Measurements from ENCODE around the gene TMC6.

TMC6 gene

DNA sequence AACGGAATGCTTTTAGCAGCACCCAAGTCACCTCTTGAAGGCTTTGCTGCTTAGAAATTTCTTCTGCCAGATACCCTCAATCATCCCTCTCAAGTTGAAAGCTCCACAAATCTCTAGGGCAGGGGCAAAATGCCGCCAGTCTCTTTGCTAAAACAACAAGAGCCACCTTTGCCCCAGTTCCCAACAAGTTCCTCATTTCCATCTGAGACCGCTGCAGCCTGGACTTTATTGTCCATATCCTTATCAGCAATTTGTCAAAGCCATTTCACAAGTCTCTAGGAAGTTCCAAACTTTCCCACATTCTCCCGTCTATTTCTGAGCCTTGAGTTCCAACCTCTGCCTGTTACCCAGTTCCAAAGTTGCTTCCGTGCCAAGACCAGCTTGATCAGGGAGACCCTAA, 27.4 kb downstream of the TMC6 start:
- no peak overlapping the region for H3K4me3 ChIP-seq (ENCODE audit: low read length)
- TF ChIP-seq, protein P1, sequence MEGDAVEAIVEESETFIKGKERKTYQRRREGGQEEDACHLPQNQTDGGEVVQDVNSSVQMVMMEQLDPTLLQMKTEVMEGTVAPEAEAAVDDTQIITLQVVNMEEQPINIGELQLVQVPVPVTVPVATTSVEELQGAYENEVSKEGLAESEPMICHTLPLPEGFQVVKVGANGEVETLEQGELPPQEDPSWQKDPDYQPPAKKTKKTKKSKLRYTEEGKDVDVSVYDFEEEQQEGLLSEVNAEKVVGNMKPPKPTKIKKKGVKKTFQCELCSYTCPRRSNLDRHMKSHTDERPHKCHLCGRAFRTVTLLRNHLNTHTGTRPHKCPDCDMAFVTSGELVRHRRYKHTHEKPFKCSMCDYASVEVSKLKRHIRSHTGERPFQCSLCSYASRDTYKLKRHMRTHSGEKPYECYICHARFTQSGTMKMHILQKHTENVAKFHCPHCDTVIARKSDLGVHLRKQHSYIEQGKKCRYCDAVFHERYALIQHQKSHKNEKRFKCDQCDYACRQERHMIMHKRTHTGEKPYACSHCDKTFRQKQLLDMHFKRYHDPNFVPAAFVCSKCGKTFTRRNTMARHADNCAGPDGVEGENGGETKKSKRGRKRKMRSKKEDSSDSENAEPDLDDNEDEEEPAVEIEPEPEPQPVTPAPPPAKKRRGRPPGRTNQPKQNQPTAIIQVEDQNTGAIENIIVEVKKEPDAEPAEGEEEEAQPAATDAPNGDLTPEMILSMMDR (conservative IDR thresholded peaks at IDR 0.05; ENCODE audit: low read length) = no peak
- no peak for DNase-seq (ENCODE audit: low read depth)

DNA sequence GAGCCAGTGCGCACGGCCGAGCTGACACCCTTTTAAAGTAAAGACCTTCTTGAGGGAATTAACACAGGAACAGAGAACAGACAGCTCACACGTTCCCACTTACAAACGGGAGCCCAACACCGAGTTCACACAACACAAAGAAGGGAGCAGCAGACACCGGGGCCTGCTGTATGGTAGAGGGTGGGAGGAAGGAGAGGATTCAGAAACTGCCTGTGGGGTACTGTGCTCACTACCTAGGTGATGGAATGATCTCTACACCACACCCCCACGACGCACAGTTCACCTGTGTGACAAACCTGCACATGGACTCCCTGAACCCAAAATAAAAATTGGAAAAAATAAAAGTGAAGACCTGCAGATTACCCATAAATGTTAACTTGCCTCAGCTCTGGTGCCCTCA, 32.5 kb downstream of the TMC6 start:
- no peak for DNase-seq (ENCODE audit: low read depth)
- H3K4me3 ChIP-seq (ENCODE audit: low read length) = no peak overlapping the region
- TF ChIP-seq, protein P1 (conservative IDR thresholded peaks at IDR 0.05; ENCODE audit: low read length) = no peak

DNA sequence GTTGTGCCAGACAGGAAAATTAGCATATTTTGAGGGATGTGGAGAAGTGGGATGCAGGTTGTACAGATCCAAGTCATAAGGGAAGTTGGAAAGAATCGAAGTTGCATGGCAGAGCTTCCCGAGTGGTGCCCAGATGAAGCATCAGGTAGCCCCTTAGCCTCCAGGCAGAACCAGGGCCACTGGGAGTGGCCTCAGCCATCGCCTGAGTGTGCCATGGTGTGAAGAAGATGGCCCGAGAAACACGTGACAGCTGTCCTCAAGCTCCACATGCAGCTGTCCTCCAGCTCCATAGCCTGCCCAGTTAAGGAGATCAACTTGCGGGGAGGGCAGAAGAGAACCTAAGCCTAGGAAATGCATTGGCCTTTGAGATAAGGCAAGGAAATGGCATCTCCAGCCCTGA, 33.5 kb downstream of the TMC6 start:
- H3K4me3 ChIP-seq (ENCODE audit: low read length) = no peak overlapping the region
- TF ChIP-seq, protein P1 (conservative IDR thresholded peaks at IDR 0.05; ENCODE audit: low read length) = no peak
- no peak for DNase-seq (ENCODE audit: low read depth)

DNA sequence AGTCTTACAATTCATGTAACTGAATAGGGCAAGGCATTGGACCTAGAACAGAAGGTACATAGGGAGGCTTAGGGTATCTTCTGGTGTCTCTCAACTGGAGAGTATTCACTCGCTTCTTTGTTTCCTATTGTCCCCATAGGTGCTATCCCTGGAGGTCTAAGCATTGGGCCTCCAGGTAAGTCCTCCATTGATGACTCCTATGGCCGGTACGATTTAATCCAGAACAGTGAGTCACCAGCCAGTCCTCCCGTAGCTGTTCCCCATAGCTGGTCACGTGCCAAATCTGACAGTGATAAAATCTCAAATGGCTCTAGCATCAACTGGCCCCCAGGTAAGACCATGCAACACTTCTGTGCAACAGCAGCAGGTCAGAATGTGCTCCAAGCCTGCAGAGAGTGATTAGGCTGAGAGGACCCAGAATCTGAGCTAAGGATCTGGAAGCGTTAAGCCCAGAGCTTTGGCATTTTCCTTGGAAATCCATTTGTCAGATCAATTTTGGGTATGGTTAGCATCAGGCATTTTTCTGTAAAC, 35.7 kb downstream of the TMC6 start:
- DNase-seq (ENCODE audit: low read depth) = no peak
- H3K4me3 ChIP-seq (ENCODE audit: low read length) = no peak overlapping the region
- TF ChIP-seq, protein P1 (conservative IDR thresholded peaks at IDR 0.05; ENCODE audit: low read length) = no peak

DNA sequence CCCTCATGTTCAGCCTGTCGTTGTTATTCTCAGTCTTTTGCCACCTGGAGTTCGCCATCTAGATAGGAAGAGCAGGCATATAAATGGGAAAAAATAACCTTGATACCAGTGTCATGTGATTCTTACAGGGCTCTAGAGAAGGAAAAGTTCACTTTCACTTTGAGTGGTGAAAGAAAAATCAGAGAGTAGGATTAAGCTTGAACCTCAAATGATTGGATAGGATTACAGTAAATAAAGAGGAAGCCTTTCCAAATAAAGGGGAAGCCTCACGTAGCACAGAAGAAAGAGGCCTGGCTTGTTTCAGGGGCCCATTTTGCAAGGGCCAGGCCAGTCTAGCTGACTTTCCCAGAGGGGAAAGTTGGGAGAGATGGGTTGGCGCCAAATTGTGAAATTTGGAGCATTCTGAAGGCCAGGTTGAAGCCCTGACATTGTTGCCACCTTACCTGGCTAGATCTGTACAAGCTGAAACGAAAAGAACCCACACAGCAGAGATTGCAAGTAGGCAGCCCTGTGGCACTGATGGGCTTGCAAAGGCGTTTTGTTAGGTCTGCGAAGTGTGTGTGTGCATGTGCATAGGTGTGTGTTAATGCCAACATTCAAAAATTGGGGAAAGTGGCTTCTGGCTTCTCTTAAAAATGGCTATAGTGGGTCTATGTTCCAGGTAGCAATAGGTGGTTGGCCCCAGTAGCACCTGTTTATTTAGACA, 38.8 kb downstream of the TMC6 start:
- no peak overlapping the region for H3K4me3 ChIP-seq (ENCODE audit: low read length)
- no peak for DNase-seq (ENCODE audit: low read depth)
- TF ChIP-seq, protein P1 (conservative IDR thresholded peaks at IDR 0.05; ENCODE audit: low read length) = no peak

DNA sequence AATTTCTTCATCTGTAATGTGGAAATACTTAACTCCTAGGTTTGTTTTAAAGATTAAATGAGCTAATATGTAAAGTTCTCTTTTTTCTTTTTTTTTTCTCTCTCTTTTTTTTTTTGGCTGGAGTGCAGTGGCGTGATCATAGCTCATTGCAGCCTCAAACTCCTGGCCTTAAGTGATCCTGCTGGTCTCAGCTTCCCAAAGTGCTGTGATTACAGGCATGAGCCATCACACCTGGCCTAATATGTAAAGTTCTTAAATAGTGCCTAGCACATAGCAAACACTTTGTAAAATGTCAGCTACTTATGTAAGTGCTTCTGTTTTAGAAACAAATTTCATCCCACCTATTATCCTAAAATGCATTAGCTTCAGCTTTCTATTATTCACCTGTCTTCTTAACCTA, 40.0 kb downstream of the TMC6 start:
- DNase-seq (ENCODE audit: low read depth) = no peak
- no peak overlapping the region for H3K4me3 ChIP-seq (ENCODE audit: low read length)
- TF ChIP-seq, protein P1 (conservative IDR thresholded peaks at IDR 0.05; ENCODE audit: low read length) = no peak

DNA sequence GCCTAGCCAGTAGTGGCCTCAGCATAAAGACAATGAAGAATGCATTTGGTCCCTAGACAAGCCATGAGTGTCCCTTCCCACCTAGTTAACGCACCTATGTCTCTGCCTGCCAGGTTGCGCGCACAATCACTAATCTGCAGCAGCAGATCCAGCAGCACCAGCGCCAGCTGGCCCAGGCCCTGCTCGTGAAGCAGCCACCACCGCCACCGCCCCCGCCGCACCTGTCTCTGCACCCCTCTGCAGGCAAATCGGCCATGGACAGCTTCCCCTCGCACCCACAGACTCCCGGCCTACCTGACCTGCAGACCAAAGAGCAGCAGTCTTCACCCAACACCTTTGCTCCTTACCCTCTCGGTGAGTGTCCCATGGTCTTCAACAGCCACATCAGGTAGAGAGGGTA, 41.8 kb downstream of the TMC6 start:
- no peak for DNase-seq (ENCODE audit: low read depth)
- TF ChIP-seq, protein P1 (conservative IDR thresholded peaks at IDR 0.05; ENCODE audit: low read length) = no peak
- H3K4me3 ChIP-seq (ENCODE audit: low read length) = no peak overlapping the region
